ENCODE measurements around the gene LRRFIP2.

LRRFIP2 gene

DNA sequence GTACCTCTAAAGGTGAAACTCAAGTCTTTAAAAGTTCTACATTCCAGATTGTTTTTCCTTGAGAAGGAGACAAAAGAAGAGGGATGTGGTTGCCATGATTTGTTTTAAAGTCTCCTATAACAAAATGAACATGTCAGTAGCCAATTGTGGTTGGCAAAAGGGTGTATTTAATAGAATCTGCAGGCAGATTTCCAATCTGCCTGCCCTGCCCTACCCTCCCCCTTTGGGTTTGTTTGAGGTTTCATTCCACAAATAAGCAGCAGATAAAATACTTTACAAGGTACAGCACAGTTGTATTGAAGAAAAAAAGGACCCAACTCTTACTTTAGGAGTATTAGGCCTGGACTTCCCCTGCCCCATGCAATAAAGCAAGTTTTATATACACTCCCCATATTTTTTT is 121.5 kb downstream of the LRRFIP2 start:
- TF ChIP-seq, protein P1, sequence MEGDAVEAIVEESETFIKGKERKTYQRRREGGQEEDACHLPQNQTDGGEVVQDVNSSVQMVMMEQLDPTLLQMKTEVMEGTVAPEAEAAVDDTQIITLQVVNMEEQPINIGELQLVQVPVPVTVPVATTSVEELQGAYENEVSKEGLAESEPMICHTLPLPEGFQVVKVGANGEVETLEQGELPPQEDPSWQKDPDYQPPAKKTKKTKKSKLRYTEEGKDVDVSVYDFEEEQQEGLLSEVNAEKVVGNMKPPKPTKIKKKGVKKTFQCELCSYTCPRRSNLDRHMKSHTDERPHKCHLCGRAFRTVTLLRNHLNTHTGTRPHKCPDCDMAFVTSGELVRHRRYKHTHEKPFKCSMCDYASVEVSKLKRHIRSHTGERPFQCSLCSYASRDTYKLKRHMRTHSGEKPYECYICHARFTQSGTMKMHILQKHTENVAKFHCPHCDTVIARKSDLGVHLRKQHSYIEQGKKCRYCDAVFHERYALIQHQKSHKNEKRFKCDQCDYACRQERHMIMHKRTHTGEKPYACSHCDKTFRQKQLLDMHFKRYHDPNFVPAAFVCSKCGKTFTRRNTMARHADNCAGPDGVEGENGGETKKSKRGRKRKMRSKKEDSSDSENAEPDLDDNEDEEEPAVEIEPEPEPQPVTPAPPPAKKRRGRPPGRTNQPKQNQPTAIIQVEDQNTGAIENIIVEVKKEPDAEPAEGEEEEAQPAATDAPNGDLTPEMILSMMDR (IDR thresholded peaks at IDR 0.05) = no peak

DNA sequence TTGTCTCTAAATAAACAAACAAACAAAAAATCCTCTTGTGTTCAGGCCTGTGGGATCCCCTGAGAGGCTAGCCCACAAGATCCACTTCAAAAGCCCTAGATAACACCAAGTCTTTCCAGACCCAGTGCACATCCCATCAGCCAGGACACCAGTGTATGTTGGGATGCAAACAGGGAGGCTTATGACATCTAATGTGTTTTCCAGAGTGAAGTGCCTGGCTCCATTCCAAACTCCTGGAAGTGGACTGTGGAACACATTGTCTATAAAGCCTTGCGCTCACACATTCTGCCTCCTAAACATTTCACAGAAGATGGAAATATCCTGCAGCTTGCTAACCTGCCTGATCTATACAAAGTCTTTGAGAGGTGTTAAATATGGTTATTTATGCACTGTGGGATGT is 124.1 kb downstream of the LRRFIP2 start:
- TF ChIP-seq, protein P1 (IDR thresholded peaks at IDR 0.05) = no peak

DNA sequence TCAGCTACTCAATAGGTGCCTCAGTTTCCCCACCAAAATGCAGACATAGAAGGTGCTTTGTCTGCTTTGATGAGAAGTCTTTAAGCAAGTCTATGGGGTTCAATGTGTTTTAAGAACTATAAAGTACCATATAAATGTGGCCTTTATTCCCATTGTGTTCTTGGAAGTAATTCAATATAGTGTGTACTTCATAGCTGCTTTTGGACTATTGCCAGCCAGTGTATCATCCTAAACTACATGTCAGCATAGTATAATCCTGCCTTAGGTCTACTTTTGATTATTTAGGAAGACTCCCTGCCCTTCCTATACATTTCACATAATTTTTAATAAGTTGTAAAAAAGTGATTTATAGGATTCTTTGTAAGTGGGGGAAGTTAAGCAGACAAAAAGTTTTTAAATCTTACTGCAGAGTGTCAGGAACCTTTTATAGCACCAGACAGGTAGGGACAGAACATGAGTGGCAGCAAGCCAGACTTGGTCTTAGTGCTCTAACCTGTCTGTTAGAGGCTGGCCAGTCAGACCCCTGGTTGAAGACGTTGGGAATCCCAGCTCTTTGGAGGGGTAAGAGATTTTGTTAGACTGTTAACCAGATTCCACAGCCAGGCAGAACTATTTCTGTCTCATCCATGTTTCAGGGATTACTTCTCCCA is 132.7 kb downstream of the LRRFIP2 start:
- TF ChIP-seq, protein P1 (IDR thresholded peaks at IDR 0.05) = no peak

DNA sequence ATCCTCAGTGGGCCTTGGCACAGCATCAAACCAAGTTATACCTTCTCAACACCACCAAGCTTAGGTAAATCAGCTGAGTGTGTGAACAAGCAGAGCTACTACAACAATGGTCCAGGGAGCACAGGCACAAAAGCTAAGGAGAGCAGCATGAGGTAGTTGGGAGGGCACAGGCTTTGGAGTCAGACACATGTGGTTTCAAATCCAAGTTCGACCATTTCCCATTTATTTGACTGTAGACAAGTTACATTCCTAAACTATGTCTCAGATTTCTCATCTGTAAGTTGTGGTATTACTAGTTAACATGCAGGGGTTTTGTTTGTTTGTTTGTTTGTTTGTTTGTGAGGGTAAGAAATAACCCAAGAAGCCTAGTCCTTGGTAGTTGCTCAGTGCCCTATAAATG is 134.2 kb downstream of the LRRFIP2 start:
- TF ChIP-seq, protein P1 (IDR thresholded peaks at IDR 0.05) = no peak

DNA sequence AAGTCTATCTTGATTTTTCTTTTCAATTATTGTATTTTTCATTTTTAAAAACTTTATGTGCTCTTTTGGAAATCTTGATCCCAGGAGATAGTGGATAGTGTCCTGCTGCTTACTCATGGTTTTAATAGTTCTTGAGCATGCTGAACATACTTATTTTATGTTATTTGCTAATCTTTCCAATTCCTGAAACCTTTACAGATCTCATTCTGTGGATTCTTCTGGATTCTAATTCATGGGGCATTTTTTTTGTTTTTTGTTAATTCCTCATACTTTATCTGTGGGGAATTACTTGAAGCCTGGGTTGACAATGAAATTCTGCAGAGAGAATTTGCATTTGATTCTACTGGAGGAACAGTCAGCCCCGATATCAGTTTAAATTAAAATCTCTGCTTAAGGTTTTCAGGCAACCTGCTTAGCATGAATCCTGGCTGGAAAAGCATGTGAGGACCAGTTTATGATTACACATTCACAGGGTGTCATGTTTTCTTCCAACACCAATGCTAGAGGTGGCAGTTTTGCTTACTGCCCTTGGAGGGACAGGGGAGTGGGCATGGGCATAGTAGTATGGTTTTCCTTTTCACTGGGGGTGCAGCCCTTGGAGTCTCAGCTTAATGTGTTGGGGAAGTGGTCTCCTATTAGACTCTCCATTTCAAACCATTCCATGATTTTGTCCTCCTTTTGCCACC is 135.1 kb downstream of the LRRFIP2 start:
- TF ChIP-seq, protein P1 (IDR thresholded peaks at IDR 0.05) = no peak

DNA sequence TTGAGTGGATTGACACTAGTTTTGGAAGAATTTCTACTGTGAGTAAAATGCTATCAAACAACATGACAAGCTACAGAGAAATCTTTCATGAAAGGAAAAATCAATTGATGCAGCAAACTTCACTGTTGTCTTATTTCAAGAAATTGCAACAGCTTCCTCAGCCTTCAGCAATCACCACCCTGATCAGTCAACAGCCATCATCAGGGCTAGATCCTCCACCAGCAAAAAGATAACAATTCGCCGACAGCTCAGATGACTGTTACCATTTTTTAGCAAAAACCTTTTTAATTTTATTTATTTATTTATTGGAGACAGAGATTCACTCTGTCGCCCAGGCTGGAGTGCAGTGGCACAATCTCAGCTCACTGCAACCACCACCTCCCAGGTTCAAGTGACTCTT is 137.0 kb downstream of the LRRFIP2 start:
- TF ChIP-seq, protein P1 (IDR thresholded peaks at IDR 0.05) = no peak

DNA sequence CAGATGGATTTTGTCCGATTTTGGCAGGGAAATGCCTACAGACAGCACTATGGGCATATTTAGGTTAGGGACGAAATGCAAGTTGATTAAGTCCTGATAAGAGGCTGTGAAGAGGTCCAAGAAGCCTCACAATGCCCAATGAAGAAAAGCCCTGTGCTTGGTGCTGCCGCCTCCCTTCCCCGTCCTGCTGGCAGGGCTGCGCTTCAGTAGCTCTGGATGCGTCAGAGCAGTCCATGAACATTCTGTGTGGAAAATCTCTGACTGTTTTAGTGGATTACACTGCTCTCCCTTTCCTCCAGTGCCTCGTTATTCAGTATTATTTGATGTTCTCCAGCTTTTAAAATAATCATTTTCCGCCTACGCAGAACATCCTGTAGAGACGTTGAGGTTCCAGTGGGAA is 141.4 kb downstream of the LRRFIP2 start:
- TF ChIP-seq, protein P1 (IDR thresholded peaks at IDR 0.05) = no peak

Measured in LNCAP (cell line).